H1 (cell line): ENCODE measurements around the gene C5orf15. TPM values are rescaled to one million over a fixed set of nuclear protein-coding genes. Genes with fewer than 3 reads are reported as not detected.

ENCODE experiments used
- CTCF ChIA-PET: fragments of 300-600 bp; sonication (Branson Sonifier 250); formaldehyde crosslinking; loops from one replicate; lab custom pipeline; 2021; ENCODE audit not compliant: partially characterized antibody; lab: Charles Lee
- POLR2A ChIA-PET: fragments of 300-600 bp; sonication (Branson Sonifier 250); formaldehyde crosslinking; loops from one replicate; lab custom pipeline; 2021; ENCODE audit warnings: inconsistent platforms; ENCODE audit not compliant: partially characterized antibody; lab: Charles Lee
- DNase-seq, 2 experiments: peaks; one replicate each; pipeline versions ENCODE4 v3.0.0 to v3.0.0-alpha.2; 2010 to 2022; ENCODE audit warnings: low spot score in 2 of 2, low read depth in 1 of 2, mixed read lengths in 1 of 2
- FAIRE-seq: peaks from 2 replicates; lab custom pipeline; 2011; peaks lifted over from hg19 to GRCh38; lab: Jason Lieb, UNC
- H2AFZ ChIP-seq: 2 replicates; pipeline ENCODE4 v1.8.1; 2012; ENCODE audit warnings: low read length, inconsistent platforms
- H2AK5ac ChIP-seq: 2 replicates; pipeline ENCODE4 v1.6.1; 2013; ENCODE audit warnings: low read depth, low read length
- H2BK120ac ChIP-seq: replicated peaks from 2 replicates; pipeline ENCODE3; 2013; ENCODE audit warnings: low read depth, low read length, inconsistent platforms
- H2BK12ac ChIP-seq: 2 replicates; pipeline ENCODE4 v1.6.1; 2013; ENCODE audit warnings: low read depth, low read length
- H2BK15ac ChIP-seq: 2 replicates; pipeline ENCODE4 v1.6.1; 2013; ENCODE audit warnings: low read length
- H2BK20ac ChIP-seq: 2 replicates; pipeline ENCODE4 v1.6.1; 2013; ENCODE audit warnings: low read length
- H2BK5ac ChIP-seq: 2 replicates; pipeline ENCODE4 v1.6.1; 2013; ENCODE audit warnings: low read depth, low read length
- H3K14ac ChIP-seq: 2 replicates; pipeline ENCODE4 v1.6.1; 2013; ENCODE audit warnings: inconsistent platforms; ENCODE audit not compliant: insufficient read length
- H3K18ac ChIP-seq: 2 replicates; pipeline ENCODE4 v1.6.1; 2013; ENCODE audit warnings: low read length; ENCODE audit errors: extremely low read depth
- H3K23ac ChIP-seq: 2 replicates; pipeline ENCODE4 v1.6.1; 2013; ENCODE audit warnings: inconsistent platforms; ENCODE audit not compliant: insufficient read length
- H3K23me2 ChIP-seq: 2 replicates; pipeline ENCODE4 v1.6.1; 2013; ENCODE audit warnings: low read depth, low read length
- H3K27ac ChIP-seq: 2 replicates; pipeline ENCODE4 v1.6.1; 2011; ENCODE audit warnings: low read depth, low read length, inconsistent platforms
- H3K27me3 ChIP-seq, 4 experiments: replicated peaks in 1 of 4; 1 replicate in 1 of 4; 2 replicates in 3 of 4; pipeline versions ENCODE4 v1.6.1 to v1.8.1; 2011 to 2013; ENCODE audit warnings: low read length in 3 of 4, mild to moderate bottlenecking in 3 of 4, inconsistent platforms in 2 of 4, mixed read lengths in 2 of 4, moderate library complexity in 1 of 4; ENCODE audit not compliant: control insufficient read depth in 3 of 4, insufficient read depth in 3 of 4; ENCODE audit errors: extremely low read depth in 1 of 4
- H3K36me3 ChIP-seq, 4 experiments: 2 replicates each; pipeline versions ENCODE4 v1.6.1 to v1.8.1; 2011 to 2013; ENCODE audit warnings: mild to moderate bottlenecking in 4 of 4, low read length in 3 of 4, moderate library complexity in 2 of 4, control low read depth in 1 of 4, inconsistent platforms in 1 of 4; ENCODE audit not compliant: insufficient read depth in 4 of 4, control insufficient read depth in 2 of 4
- H3K4ac ChIP-seq: replicated peaks from 2 replicates; pipeline ENCODE3; 2013; ENCODE audit warnings: low read length, low read depth, mixed read lengths, inconsistent platforms; ENCODE audit not compliant: insufficient read length
- H3K4me1 ChIP-seq, 4 experiments: replicated peaks in 1 of 4; 1 replicate in 1 of 4; 2 replicates in 3 of 4; pipeline versions ENCODE4 v1.6.1 to v1.8.1; 2011 to 2013; ENCODE audit warnings: low read length in 3 of 4, inconsistent platforms in 2 of 4, mixed read lengths in 1 of 4; ENCODE audit not compliant: insufficient read depth in 4 of 4, control insufficient read depth in 3 of 4
- H3K4me2 ChIP-seq, 2 experiments: 2 replicates each; pipeline versions ENCODE4 v1.6.1 to v1.8.1; 2011 to 2013; ENCODE audit warnings: low read depth in 2 of 2, low read length in 2 of 2, control low read depth in 1 of 2, inconsistent platforms in 1 of 2, mild to moderate bottlenecking in 1 of 2; ENCODE audit not compliant: insufficient read depth in 1 of 2
- H3K4me3 ChIP-seq, 4 experiments: fragments of 200-600, 300-600 bp in 1 of 4; sonication (generic), shearing (Covaris generic), sonication (Bioruptor Twin) in 1 of 4; 2 replicates each; pipeline versions ENCODE4 v1.5.1 to v1.8.1; 2011 to 2016; ENCODE audit warnings: low read length in 4 of 4, low read depth in 3 of 4, control low read depth in 2 of 4, inconsistent platforms in 2 of 4, mild to moderate bottlenecking in 2 of 4, mixed read lengths in 1 of 4, moderate library complexity in 1 of 4; ENCODE audit not compliant: insufficient read depth in 2 of 4; ENCODE audit errors: extremely low read depth in 1 of 4
- H3K56ac ChIP-seq: replicated peaks from 2 replicates; pipeline ENCODE3; 2013; ENCODE audit warnings: low read depth, mild to moderate bottlenecking, mixed read lengths, low read length, inconsistent platforms; ENCODE audit not compliant: insufficient read length
- H3K79me1 ChIP-seq: 2 replicates; pipeline ENCODE4 v1.6.1; 2013; ENCODE audit warnings: low read depth, low read length, control low read depth
- H3K79me2 ChIP-seq, 2 experiments: 2 replicates each; pipeline versions ENCODE4 v1.6.1 to v1.8.1; 2012 to 2013; ENCODE audit warnings: low read length in 2 of 2, mild to moderate bottlenecking in 2 of 2, inconsistent platforms in 1 of 2; ENCODE audit not compliant: insufficient read depth in 2 of 2, control insufficient read depth in 1 of 2
- H3K9ac ChIP-seq, 4 experiments: replicated peaks in 1 of 4; 1 replicate in 1 of 4; 2 replicates in 3 of 4; pipeline versions ENCODE4 v1.6.1 to v1.8.1; 2011 to 2013; ENCODE audit warnings: low read depth in 3 of 4, low read length in 3 of 4, control low read depth in 2 of 4, mild to moderate bottlenecking in 2 of 4, moderate library complexity in 2 of 4, inconsistent platforms in 1 of 4; ENCODE audit errors: extremely low read depth in 1 of 4
- H3K9me3 ChIP-seq, 2 experiments: 2 replicates each; pipeline versions ENCODE4 v1.6.1 to v1.8.1; 2012 to 2013; ENCODE audit warnings: mild to moderate bottlenecking in 2 of 2, moderate library complexity in 2 of 2, control low read depth in 1 of 2, inconsistent platforms in 1 of 2, low read depth in 1 of 2, low read length in 1 of 2, mixed read lengths in 1 of 2; ENCODE audit not compliant: insufficient read depth in 2 of 2
- H4K20me1 ChIP-seq, 2 experiments: replicated peaks in 1 of 2; 2 replicates each; pipeline versions ENCODE3 to v1.8.1; 2011 to 2013; ENCODE audit warnings: inconsistent platforms in 2 of 2, low read length in 2 of 2, mild to moderate bottlenecking in 1 of 2; ENCODE audit not compliant: insufficient read depth in 2 of 2, control insufficient read depth in 1 of 2
- H4K5ac ChIP-seq: 2 replicates; pipeline ENCODE4 v1.6.1; 2013; ENCODE audit warnings: low read length, low read depth, mixed read lengths, inconsistent platforms; ENCODE audit not compliant: insufficient read length
- H4K8ac ChIP-seq: 2 replicates; pipeline ENCODE4 v1.8.0; 2013; ENCODE audit warnings: mild to moderate bottlenecking, moderate library complexity, low read length, inconsistent platforms; ENCODE audit not compliant: insufficient read depth; ENCODE audit errors: extremely low read depth
- H4K91ac ChIP-seq: replicated peaks from 2 replicates; pipeline ENCODE3; 2013; ENCODE audit warnings: low read length, mixed read lengths, inconsistent platforms; ENCODE audit not compliant: insufficient read length
- ASH2L ChIP-seq: fragments of 200-600, 300-600 bp; sonication (generic); IDR thresholded peaks from one replicate; pipeline ENCODE4 v1.7.1; 2017; ENCODE audit warnings: low read length
- BCL11A ChIP-seq, 2 experiments: IDR thresholded peaks; one replicate each; pipeline ENCODE4 v1.6.1; 2011; ENCODE audit warnings: low read depth in 2 of 2, low read length in 2 of 2, mild to moderate bottlenecking in 2 of 2
- CEBPB ChIP-seq: IDR thresholded peaks from 2 replicates; pipeline ENCODE4 v1.6.1; 2012; ENCODE audit warnings: low read depth, low read length
- CREB1 ChIP-seq: IDR thresholded peaks from 2 replicates; pipeline ENCODE4 v1.6.1; 2012; ENCODE audit warnings: inconsistent platforms
- EZH2 ChIP-seq: fragments of 200-600 bp; sonication (generic); IDR thresholded peaks from 2 replicates; pipeline ENCODE4 v1.7.1; 2012; ENCODE audit warnings: low read depth, mild to moderate bottlenecking, moderate library complexity, low read length, inconsistent platforms; ENCODE audit not compliant: severe bottlenecking
- GABPA ChIP-seq: IDR thresholded peaks from 2 replicates; pipeline ENCODE4 v1.6.1; 2011; ENCODE audit warnings: mild to moderate bottlenecking, low read length, moderate library complexity, borderline replicate concordance; ENCODE audit not compliant: insufficient read depth
- JUND ChIP-seq: IDR thresholded peaks from 2 replicates; pipeline ENCODE4 v1.6.1; 2011; ENCODE audit warnings: mild to moderate bottlenecking, improper control_type of control experiment, low read length
- KDM5A ChIP-seq: fragments of 200-600 bp; IDR thresholded peaks from 2 replicates; pipeline ENCODE4 v1.7.1; 2012; ENCODE audit warnings: mild to moderate bottlenecking, low read length, inconsistent platforms, mixed read lengths
- MAFK ChIP-seq: IDR thresholded peaks from 2 replicates; pipeline ENCODE4 v1.6.1; 2012; ENCODE audit warnings: low read depth, mild to moderate bottlenecking, improper control_type of control experiment, low read length
- RNF2 ChIP-seq: fragments of 200-900, 300-1000 bp; sonication (generic); IDR thresholded peaks from 2 replicates; pipeline ENCODE4 v1.7.1; 2016; ENCODE audit warnings: borderline replicate concordance, low read depth, mild to moderate bottlenecking, antibody characterized with exemption, low read length; ENCODE audit not compliant: poor library complexity, severe bottlenecking; ENCODE audit errors: missing control alignments
- TAF7 ChIP-seq: optimal IDR thresholded peaks from 2 replicates; pipeline ENCODE3; 2011; ENCODE audit warnings: low read depth, mild to moderate bottlenecking, inconsistent platforms, low read length, moderate library complexity, borderline replicate concordance
- TBP ChIP-seq: IDR thresholded peaks from 2 replicates; pipeline ENCODE4 v1.6.1; 2011; ENCODE audit warnings: low read depth, low read length, improper control_type of control experiment
- whole genome bisulfite sequencing, 2 experiments: shearing (Covaris generic) in 1 of 2; methylation state at CpG; one replicate each; pipeline versions ENCODE4 v1.1.6 to v1.1.7; 2013 to 2015; ENCODE audit warnings: low lambda C conversion rate in 2 of 2, mixed read lengths in 2 of 2, inconsistent platforms in 1 of 2, low coverage in 1 of 2, missing lambda C conversion rate in 1 of 2; ENCODE audit not compliant: insufficient replicate concordance in 2 of 2, insufficient coverage in 1 of 2, insufficient read length in 1 of 2; ENCODE audit errors: extremely low coverage in 1 of 2, missing lambda C conversion rate in 1 of 2; 5-methylcytosine and 5-hydroxymethylcytosine counted together
- polyA plus RNA-seq, 7 experiments: library from polyadenylated mRNA; depleted of rRNA in 3 of 7; stranded (reverse) in 5 of 7; unstranded in 2 of 7; fragments of >200 nt in 5 of 7; fragments of 200-250 nt in 2 of 7; gene quantifications; 1 replicate in 5 of 7; 2 replicates in 1 of 7; 4 replicates in 1 of 7; pipeline versions ENCODE4 v1.2.1 to v1.2.3, GENCODE V29; 2011 to 2013; ENCODE audit warnings: missing spikeins in 2 of 7, mixed read lengths in 2 of 7
- total RNA-seq: library from RNA; stranded (reverse); fragmentation: NEBNext Ultra II Directional; extraction: Animal tissue kit (Norgen Biotek cat#: 25700); gene quantifications from 2 replicates; pipeline ENCODE4 v1.2.1, GENCODE V29; 2021

C5orf15 gene
- total and polyA plus RNA-seq, 2 of the 8 experiments (the other 6 are each of a cell fraction or from before 2014, with no cell fraction given): 31.7 to 39.3 TPM

GRCh38 chr5:133924221-133924920, 44.1 kb downstream of the C5orf15 start:
- Histone ChIP-seq H3K27ac (no peak overlapping the region), H3K27me3 (no peaks in the 10 kb centered on the region), H2BK15ac (no peak overlapping the region), H4K20me1 (no peaks in the 10 kb centered on the region), H3K79me1 (no peaks in the 10 kb centered on the region), H2BK12ac (no peak overlapping the region), H2AK5ac (no peak overlapping the region), H3K4me1 (no peaks in the 10 kb centered on the region; a peak in 3 of 7 replicates), H2AFZ (peak overlapping the region; percentile 75; the same call in 1 of the 2 replicates), H3K79me2 (no peaks in the 10 kb centered on the region), H4K8ac (0 out of 2 replicates have a peak overlapping the region, but pooled peaks have one; percentile 11), H4K5ac (no peak overlapping the region), H3K9me3 (no peaks in the 10 kb centered on the region), H3K23me2 (0 out of 2 replicates have a peak, but pooled peaks cover 2% of the 10 kb centered on the region), H2BK120ac (no peak overlapping the region), H2BK5ac (no peak overlapping the region), H4K91ac (no peak overlapping the region), H3K18ac (no peak overlapping the region), H3K9ac (no peak overlapping the region), H2BK20ac (0 out of 2 replicates have a peak overlapping the region, but pooled peaks have one; percentile 27), H3K36me3 (no peaks in the 10 kb centered on the region), H3K14ac (no peak overlapping the region), H3K56ac (no peak overlapping the region), H3K4ac (no peak overlapping the region), H3K23ac (no peak overlapping the region), H3K4me3 (no peak overlapping the region), H3K4me2 (no peak overlapping the region)
- CTCF ChIA-PET: interaction anchor here (0.8 to 1.4 kb wide), 4 partner anchors 18 to 117 kb away, joined by 3 read pairs; no protein-coding TSS in a partner anchor
- FAIRE-seq (no peak), DNase-seq (no peak)
- POLR2A ChIA-PET: no interaction called here
- 86% methylated on average over 5 of the region's 5 CpGs; no CpG with 5 or more reads in 1 of the 2 experiments for WGBS, 2 experiments
- TF ChIP-seq CREB1 (no peak), MAFK (no peak), BCL11A (IDR thresholded peaks at IDR 0.05; ENCODE audit: low read depth in 2 of 2, low read length in 2 of 2) (no peak), GABPA (no peak), RNF2 (no peak), TBP (no peak), CEBPB (no peak), TAF7 (no peak), KDM5A (no peak), EZH2 (no peak), ASH2L (no peak), JUND (no peak)
